AG04450 (cell line): Measurements from ENCODE around the gene NFS1. TPM values are rescaled to one million over a fixed set of nuclear protein-coding genes. Genes with fewer than 3 reads are reported as not detected.

Source experiments
- CTCF ChIA-PET: fragments of 300-600, 350-600 bp; formaldehyde crosslinking; extraction: SDS; loops from one replicate; lab custom pipeline; 2022; ENCODE audit warnings: antibody characterized with exemption, inconsistent platforms; lab: Charles Lee
- POLR2A ChIA-PET: fragments of 350-600 bp; formaldehyde crosslinking; extraction: SDS; loops from one replicate; lab custom pipeline; 2021; ENCODE audit warnings: antibody characterized with exemption, inconsistent platforms; lab: Yijun Ruan, JAX
- DNase-seq: peaks from one replicate; pipeline ENCODE4 v3.0.0-alpha.2; 2011; ENCODE audit warnings: low read depth, low spot score
- H3K27ac ChIP-seq: one replicate; pipeline ENCODE4 v1.5.1; 2012; ENCODE audit warnings: low read depth, low read length, control low read depth
- H3K27me3 ChIP-seq: one replicate; pipeline ENCODE4 v1.6.0; 2012; ENCODE audit warnings: low read length; ENCODE audit not compliant: control insufficient read depth, insufficient read depth
- H3K4me3 ChIP-seq: 2 replicates; pipeline ENCODE4 v1.5.1; 2011; ENCODE audit warnings: mild to moderate bottlenecking, low read depth, low read length, control low read depth
- H3K9me3 ChIP-seq: 2 replicates; pipeline ENCODE4 v1.5.1; 2012; ENCODE audit warnings: low read length; ENCODE audit not compliant: control insufficient read depth, insufficient read depth
- CTCF ChIP-seq: IDR thresholded peaks from 2 replicates; pipeline ENCODE4 v1.5.1; 2011; ENCODE audit warnings: low read depth, low read length, control low read depth, inconsistent platforms
- polyA plus RNA-seq: library from polyadenylated mRNA; depleted of rRNA; stranded (reverse); fragments of >200 nt; gene quantifications from 2 replicates; pipeline ENCODE4 v1.2.3, GENCODE V29; 2011

The NFS1 gene
- polyA plus RNA-seq, 1 experiment: 44.4 TPM

GRCh38 chr20:35700625-35701148 lies 1.5 kb upstream of the NFS1 start:
- POLR2A ChIA-PET: interaction anchor here (1.0 to 1.7 kb wide), 2 partner anchors 41 to 183 kb away, joined by 4 to 8 read pairs; partner anchors contain the start of gene RBM39
- H3K27me3 ChIP-seq: no peaks in the 10 kb centered on the region
- H3K9me3 ChIP-seq: peaks cover 4% of the 10 kb centered on the region; the same call in 1 of the 2 replicates
- H3K4me3 ChIP-seq: peak overlapping the region; percentile 96; the same call in 1 of the 2 replicates
- CTCF ChIA-PET: interaction anchor here (0.9 kb wide), 1 partner anchor 254 kb away, joined by 4 read pairs; the partner anchor contains the start of gene SCAND1
- H3K27ac ChIP-seq: no peak overlapping the region
- TF ChIP-seq CTCF: no peak
- DNase-seq: no peak

- ChIA-PET POLR2A (interaction anchor here (1.0 to 1.7 kb wide), 4 partner anchors 35 to 184 kb away, joined by 4 to 8 read pairs (median 6); partner anchors contain the start of gene RBM39), CTCF (interaction anchor here (0.9 kb wide), 1 partner anchor 254 kb away, joined by 4 read pairs; the partner anchor contains the start of gene SCAND1)
- no peaks in the 10 kb centered on the region for H3K27me3 ChIP-seq
- TF ChIP-seq CTCF: no peak
- peaks cover 4% of the 10 kb centered on the region; the same call in 1 of the 2 replicates for H3K9me3 ChIP-seq
- H3K27ac ChIP-seq: peak overlapping the region; percentile 88
- no peak for DNase-seq
- peak overlapping the region; percentile 96 for H3K4me3 ChIP-seq
These were observed 939 bp upstream of the NFS1 start for GRCh38 chr20:35699957-35700624.

- ChIA-PET CTCF (interaction anchor here (0.6 kb wide), 1 partner anchor 181 kb away, joined by 3 read pairs; no protein-coding TSS in a partner anchor), POLR2A (interaction anchor here (1.0 to 1.3 kb wide), 3 partner anchors 37 to 81 kb away, joined by 3 to 7 read pairs (median 4); partner anchors contain the start of gene RBM39)
- Histone ChIP-seq H3K4me3 (peak overlapping the region; percentile 96), H3K9me3 (peaks cover 4% of the 10 kb centered on the region; the same call in 1 of the 2 replicates), H3K27ac (no peak overlapping the region), H3K27me3 (no peaks in the 10 kb centered on the region)
- TF ChIP-seq CTCF: no peak
- DNase-seq: no peak
These were observed 640 bp downstream of the NFS1 start for GRCh38 chr20:35698298-35699126.

GRCh38 chr20:35697696-35698297 lies 1.4 kb downstream of the NFS1 start:
- no peak overlapping the region for H3K27ac ChIP-seq
- no peaks in the 10 kb centered on the region for H3K27me3 ChIP-seq
- no peak for DNase-seq
- ChIA-PET POLR2A (no interaction called here), CTCF (interaction anchor here (0.6 kb wide), 1 partner anchor 102 kb away, joined by 3 read pairs; no protein-coding TSS in a partner anchor)
- H3K4me3 ChIP-seq: peak overlapping the region; percentile 96
- H3K9me3 ChIP-seq: peaks cover 4% of the 10 kb centered on the region; the same call in 1 of the 2 replicates
- TF ChIP-seq CTCF: no peak
